GM12872 (cell line): ENCODE measurements around the gene ZBTB20.

Experiments
- CTCF ChIP-seq: IDR thresholded peaks from 3 replicates; pipeline ENCODE4 v1.5.1; 2011; ENCODE audit warnings: low read depth, mild to moderate bottlenecking, low read length, moderate library complexity; ENCODE audit not compliant: insufficient read depth

Gene ZBTB20

GRCh38 chr3:114762144-114762543 is 384.9 kb downstream of the ZBTB20 start:
- TF ChIP-seq CTCF = no peak

DNA sequence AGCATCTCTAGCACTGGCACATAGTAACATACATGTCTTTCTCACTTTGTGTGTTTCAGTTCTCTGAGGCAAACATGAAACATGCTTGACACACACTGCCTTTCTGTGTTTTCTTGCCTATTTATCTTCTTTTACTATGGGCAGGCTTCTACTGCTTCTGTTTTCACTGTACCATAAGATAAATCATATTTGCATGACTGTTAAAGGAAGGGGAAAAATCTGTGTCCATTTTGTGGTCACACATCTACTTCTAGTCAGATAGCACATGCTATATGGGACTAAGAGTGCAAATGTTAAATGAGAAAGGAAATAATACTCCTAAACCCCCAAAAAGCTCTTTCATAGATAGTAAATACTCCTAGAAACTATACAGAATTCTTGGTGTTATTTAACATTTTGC is 386.4 kb downstream of the ZBTB20 start:
- no peak for TF ChIP-seq CTCF

DNA sequence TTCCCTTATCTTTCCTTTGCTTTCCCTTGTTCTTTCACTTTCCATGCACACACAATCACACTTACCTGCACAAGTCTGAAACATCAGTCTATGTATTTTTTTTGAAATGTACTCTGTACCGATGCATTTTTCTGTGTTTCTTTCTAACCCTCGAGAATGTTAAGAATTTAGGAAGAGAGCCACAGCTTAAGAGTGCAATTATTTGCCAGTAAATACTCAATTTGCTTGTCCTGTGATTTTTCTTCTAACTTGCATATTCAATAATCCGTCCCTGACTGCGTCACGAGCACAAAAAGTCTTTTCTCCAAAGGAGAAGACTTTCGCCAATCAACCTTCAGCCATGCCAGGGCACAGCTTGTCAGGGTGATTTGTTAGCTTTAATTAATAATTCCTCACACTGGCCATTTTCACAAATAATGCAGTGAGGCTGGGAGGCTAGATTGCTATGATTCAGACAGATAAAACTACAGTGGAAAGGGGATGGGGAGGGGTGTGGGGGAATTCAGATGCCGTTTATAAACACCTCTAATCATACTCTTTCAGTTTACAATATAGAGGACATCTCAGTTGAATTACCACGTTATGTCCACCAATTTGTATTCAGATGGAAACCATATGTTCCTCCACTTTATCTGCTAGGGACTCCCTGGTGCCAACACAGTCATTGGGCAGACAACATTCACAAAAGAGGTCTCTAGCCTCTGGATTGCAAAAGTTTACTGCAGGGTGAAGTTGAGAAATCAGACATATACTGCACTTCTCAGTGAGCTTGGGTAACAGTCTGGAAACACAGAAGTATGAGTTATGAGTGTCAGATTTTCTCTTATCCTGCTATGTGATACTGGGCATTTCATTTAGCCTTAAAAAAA is 388.0 kb downstream of the ZBTB20 start:
- no peak for TF ChIP-seq CTCF

GRCh38 chr3:114756506-114757279 is 390.4 kb downstream of the ZBTB20 start:
- TF ChIP-seq CTCF = no peak

DNA sequence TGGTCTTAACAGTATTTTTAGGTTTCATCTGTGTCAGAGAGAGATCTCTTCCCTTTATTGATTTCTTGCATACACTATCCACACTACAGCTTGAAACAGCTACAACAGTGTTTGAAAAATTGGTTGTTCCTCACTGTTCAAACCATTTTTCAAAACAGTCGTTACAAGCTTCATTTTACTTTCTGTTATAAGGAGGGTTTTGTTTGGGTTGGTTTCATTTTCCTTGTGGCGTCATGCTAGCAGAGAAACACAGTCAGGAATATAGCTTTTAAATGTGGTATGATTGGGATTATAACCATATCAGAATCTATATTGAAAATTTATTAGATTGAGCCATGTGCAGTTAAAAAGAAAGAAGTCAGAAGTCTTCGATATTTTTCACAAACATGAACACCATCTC is 400.6 kb downstream of the ZBTB20 start:
- TF ChIP-seq CTCF = no peak

GRCh38 chr3:114745322-114746240 is 401.5 kb downstream of the ZBTB20 start:
- TF ChIP-seq CTCF = no peak
